GM23338 (cell line): ENCODE results near the gene TWIST2. TPM values are rescaled to one million over a fixed set of nuclear protein-coding genes. Genes with fewer than 3 reads are reported as not detected.

Experiments used
- ATAC-seq: fragments of 200-7000 bp; cut with Tn5 transposase; 3 replicates; pipeline ENCODE4 v1.9.1; 2020
- DNase-seq: peaks from one replicate; pipeline ENCODE4 v3.0.0-alpha.2; 2015; ENCODE audit warnings: low spot score
- H2AFZ ChIP-seq: fragments of 200-600 bp; sonication (generic); 2 replicates; pipeline ENCODE4 v1.8.0; 2016; ENCODE audit warnings: antibody characterized with exemption, mild to moderate bottlenecking, moderate library complexity
- H3F3A ChIP-seq: fragments of 200-600 bp; sonication (generic); replicated peaks from 2 replicates; pipeline ENCODE4 v1.8.0; 2017; ENCODE audit warnings: antibody characterized with exemption, mixed run types, low read depth
- H3K27ac ChIP-seq: fragments of 200-600 bp; sonication (generic); 2 replicates; pipeline ENCODE4 v1.6.1; 2016; ENCODE audit warnings: low read depth
- H3K27me3 ChIP-seq: fragments of 200-600 bp; sonication (generic); 2 replicates; pipeline ENCODE4 v1.8.0; 2016; ENCODE audit warnings: mild to moderate bottlenecking, mixed run types, moderate library complexity; ENCODE audit not compliant: insufficient read depth
- H3K36me3 ChIP-seq: fragments of 200-600 bp; sonication (generic); 2 replicates; pipeline ENCODE4 v1.8.0; 2016; ENCODE audit warnings: mild to moderate bottlenecking; ENCODE audit not compliant: insufficient read depth
- H3K4me1 ChIP-seq: fragments of 200-600 bp; sonication (generic); 2 replicates; pipeline ENCODE4 v1.8.0; 2016; ENCODE audit warnings: mild to moderate bottlenecking, moderate library complexity; ENCODE audit not compliant: insufficient read depth
- H3K4me2 ChIP-seq: fragments of 200-600 bp; sonication (generic); 2 replicates; pipeline ENCODE4 v1.7.1; 2017; ENCODE audit warnings: mixed run types
- H3K4me3 ChIP-seq: fragments of 200-600 bp; sonication (generic); 2 replicates; pipeline ENCODE4 v1.6.1; 2016; ENCODE audit warnings: mixed run types
- H3K79me2 ChIP-seq: fragments of 200-600 bp; sonication (generic); replicated peaks from 2 replicates; pipeline ENCODE4 v1.8.0; 2017; ENCODE audit warnings: mild to moderate bottlenecking; ENCODE audit not compliant: insufficient read depth
- H3K9me2 ChIP-seq: fragments of 200-600 bp; sonication (generic); 2 replicates; pipeline ENCODE4 v1.8.0; 2017; ENCODE audit not compliant: insufficient read depth
- H4K20me1 ChIP-seq: fragments of 200-600 bp; sonication (generic); replicated peaks from 2 replicates; pipeline ENCODE4 v1.8.0; 2017; ENCODE audit warnings: mild to moderate bottlenecking; ENCODE audit not compliant: insufficient read depth
- H3K27ac Mint-ChIP-seq: 2 replicates; pipeline ENCODE4 v1.8.0; 2020; ENCODE audit warnings: inconsistent platforms, mild to moderate bottlenecking, moderate library complexity, mixed read lengths
- H3K27me3 Mint-ChIP-seq: 3 replicates; pipeline ENCODE4 v1.8.0; 2022; ENCODE audit warnings: low read depth, mild to moderate bottlenecking, moderate library complexity, mixed read lengths, inconsistent platforms; ENCODE audit not compliant: insufficient read depth, poor library complexity
- H3K36me3 Mint-ChIP-seq: 3 replicates; pipeline ENCODE4 v1.8.0; 2021; ENCODE audit warnings: low read depth, mild to moderate bottlenecking, inconsistent platforms, moderate library complexity, mixed read lengths
- H3K4me1 Mint-ChIP-seq: 3 replicates; pipeline ENCODE4 v1.8.0; 2020; ENCODE audit warnings: mild to moderate bottlenecking, inconsistent platforms, mixed read lengths
- H3K4me3 Mint-ChIP-seq: 3 replicates; pipeline ENCODE4 v1.8.0; 2021; ENCODE audit warnings: moderate library complexity, mild to moderate bottlenecking, inconsistent platforms, mixed read lengths
- H3K9me3 Mint-ChIP-seq: 3 replicates; pipeline ENCODE4 v1.8.0; 2020; ENCODE audit warnings: moderate library complexity, mild to moderate bottlenecking, inconsistent platforms, mixed read lengths
- CREB1 ChIP-seq: fragments of 250-450 bp; sonication (Bioruptor Pico); IDR thresholded peaks from 2 replicates; pipeline ENCODE4 v1.5.0; 2020; ENCODE audit warnings: low read depth, mild to moderate bottlenecking, moderate library complexity
- EZH2 ChIP-seq: fragments of 200-600 bp; sonication (generic); IDR thresholded peaks from one replicate; pipeline ENCODE4 v1.8.0; 2017; ENCODE audit warnings: antibody characterized with exemption, mild to moderate bottlenecking, low read depth; ENCODE audit not compliant: unreplicated experiment
- EZH2phosphoT487 ChIP-seq: fragments of 200-600 bp; sonication (generic); IDR thresholded peaks from one replicate; pipeline ENCODE4 v1.8.1; 2018; ENCODE audit warnings: antibody characterized with exemption; ENCODE audit not compliant: unreplicated experiment
- JUNB ChIP-seq: IDR thresholded peaks from one replicate; pipeline ENCODE4 v1.6.1; 2016; ENCODE audit warnings: antibody characterized with exemption; ENCODE audit not compliant: unreplicated experiment
- NANOG ChIP-seq: IDR thresholded peaks from 2 replicates; pipeline ENCODE4 v1.6.1; 2016; ENCODE audit warnings: antibody characterized with exemption, borderline replicate concordance
- POLR2AphosphoS5 ChIP-seq: IDR thresholded peaks from 2 replicates; pipeline ENCODE4 v1.6.1; 2016; ENCODE audit warnings: antibody characterized with exemption, low read depth
- STAT1 ChIP-seq: IDR thresholded peaks from one replicate; pipeline ENCODE4 v1.6.1; 2016; ENCODE audit warnings: antibody characterized with exemption; ENCODE audit not compliant: unreplicated experiment
- ZNF114 ChIP-seq: fragments of 250-450 bp; sonication (Bioruptor Pico); IDR thresholded peaks from 2 replicates; pipeline ENCODE4 v1.5.0; 2020; ENCODE audit warnings: mild to moderate bottlenecking, moderate library complexity
- ZNF331 ChIP-seq: fragments of 250-450 bp; sonication (Bioruptor Pico); IDR thresholded peaks from 2 replicates; pipeline ENCODE4 v1.5.0; 2020; ENCODE audit warnings: low read depth, mild to moderate bottlenecking, moderate library complexity
- polyA plus RNA-seq: library from polyadenylated mRNA; unstranded; fragments of >200 nt; fragmentation: Nextera tagmentation; extraction: Ambion mirVana; gene quantifications from 2 replicates; pipeline ENCODE4 v1.2.1, GENCODE V29; 2016
- total RNA-seq: library from RNA; depleted of rRNA; stranded (reverse); fragments of >200 nt; shearing (Covaris generic); gene quantifications from 2 replicates; pipeline ENCODE4 v1.2.3, GENCODE V29; 2014
- TF ChIP-seq, protein P1 (sequence below): IDR thresholded peaks from one replicate; pipeline ENCODE4 v1.6.1; 2018; ENCODE audit warnings: antibody characterized with exemption; ENCODE audit not compliant: unreplicated experiment
- TF ChIP-seq, protein P2 (sequence below), 2 experiments: fragments of 200-600 bp in 1 of 2; sonication (generic) in 1 of 2; conservative IDR thresholded peaks; 2 replicates each; pipeline versions ENCODE4 v1.5.1 to v1.6.1; 2016 to 2017; ENCODE audit warnings: antibody characterized with exemption in 2 of 2, low read depth in 2 of 2, mild to moderate bottlenecking in 2 of 2, moderate library complexity in 1 of 2
- TF ChIP-seq, protein P3 (sequence below): fragments of 250-450 bp; sonication (Bioruptor Pico); IDR thresholded peaks from 2 replicates; pipeline ENCODE4 v1.5.0; 2020; ENCODE audit warnings: mild to moderate bottlenecking, moderate library complexity
- TF ChIP-seq, protein P4 (sequence below): IDR thresholded peaks from 2 replicates; pipeline ENCODE4 v1.6.1; 2016; ENCODE audit warnings: antibody characterized with exemption

Gene TWIST2
- total and polyA plus RNA-seq, 2 experiments from 2014 or later = 7.0 to 12.5 TPM

DNA sequence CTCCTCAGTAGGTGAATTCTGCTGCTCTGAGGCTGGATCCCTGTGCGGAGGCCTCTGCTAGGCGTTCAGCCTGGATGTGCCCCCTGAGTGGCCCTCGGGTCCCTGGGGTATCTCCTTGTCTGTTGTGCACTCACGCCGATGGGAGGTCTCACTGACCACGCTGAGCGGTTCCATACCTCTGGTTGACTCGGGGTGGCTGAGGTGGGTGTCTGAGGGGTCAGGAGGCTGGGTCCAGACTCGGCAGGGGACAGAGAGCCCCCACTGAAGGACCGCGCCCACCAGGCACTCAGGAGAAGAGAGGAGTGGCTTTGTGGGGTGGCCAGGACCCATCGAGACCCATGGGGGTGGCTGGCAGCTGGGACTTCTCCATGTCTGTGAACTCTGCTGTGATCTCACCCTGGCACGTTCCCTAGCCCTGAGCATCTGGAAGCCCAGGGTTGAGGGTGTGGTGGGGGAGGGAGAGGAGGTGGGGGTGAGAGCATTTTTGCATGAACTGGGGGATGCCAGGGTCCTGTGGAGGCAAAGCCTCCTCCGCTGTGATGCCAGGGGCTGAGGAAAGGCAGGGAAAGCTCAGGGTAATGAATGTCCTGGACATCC lies 53.7 kb downstream of the TWIST2 start:
- H3K79me2 ChIP-seq = no peaks in the 10 kb centered on the region
- H3K9me2 ChIP-seq = no peaks in the 10 kb centered on the region
- DNase-seq (no peak), ATAC-seq (no peak)
- no peaks in the 10 kb centered on the region; the same call in 2 of the 3 replicates for H3K4me1 Mint-ChIP-seq
- no peaks in the 10 kb centered on the region; the same call in 2 of the 3 replicates for H3K36me3 Mint-ChIP-seq
- H3K27ac ChIP-seq = no peak overlapping the region
- H3K36me3 ChIP-seq = no peaks in the 10 kb centered on the region
- H2AFZ ChIP-seq = no peak overlapping the region
- no peaks in the 10 kb centered on the region for H3K9me3 Mint-ChIP-seq
- no peak overlapping the region for H3K4me2 ChIP-seq
- no peak overlapping the region for H3K4me3 ChIP-seq
- H3K27me3 ChIP-seq = no peaks in the 10 kb centered on the region
- no peak overlapping the region for H3K27ac Mint-ChIP-seq
- H3K27me3 Mint-ChIP-seq = peaks cover 3% of the 10 kb centered on the region
- H3K4me1 ChIP-seq = no peaks in the 10 kb centered on the region
- TF ChIP-seq CREB1 (CRISPR knock-in tag) (no peak), JUNB (no peak), EZH2 (no peak), NANOG (no peak), EZH2phosphoT487 (no peak), STAT1 (no peak), POLR2AphosphoS5 (no peak), ZNF114 (no peak), ZNF331 (no peak)
- TF ChIP-seq, protein P1, sequence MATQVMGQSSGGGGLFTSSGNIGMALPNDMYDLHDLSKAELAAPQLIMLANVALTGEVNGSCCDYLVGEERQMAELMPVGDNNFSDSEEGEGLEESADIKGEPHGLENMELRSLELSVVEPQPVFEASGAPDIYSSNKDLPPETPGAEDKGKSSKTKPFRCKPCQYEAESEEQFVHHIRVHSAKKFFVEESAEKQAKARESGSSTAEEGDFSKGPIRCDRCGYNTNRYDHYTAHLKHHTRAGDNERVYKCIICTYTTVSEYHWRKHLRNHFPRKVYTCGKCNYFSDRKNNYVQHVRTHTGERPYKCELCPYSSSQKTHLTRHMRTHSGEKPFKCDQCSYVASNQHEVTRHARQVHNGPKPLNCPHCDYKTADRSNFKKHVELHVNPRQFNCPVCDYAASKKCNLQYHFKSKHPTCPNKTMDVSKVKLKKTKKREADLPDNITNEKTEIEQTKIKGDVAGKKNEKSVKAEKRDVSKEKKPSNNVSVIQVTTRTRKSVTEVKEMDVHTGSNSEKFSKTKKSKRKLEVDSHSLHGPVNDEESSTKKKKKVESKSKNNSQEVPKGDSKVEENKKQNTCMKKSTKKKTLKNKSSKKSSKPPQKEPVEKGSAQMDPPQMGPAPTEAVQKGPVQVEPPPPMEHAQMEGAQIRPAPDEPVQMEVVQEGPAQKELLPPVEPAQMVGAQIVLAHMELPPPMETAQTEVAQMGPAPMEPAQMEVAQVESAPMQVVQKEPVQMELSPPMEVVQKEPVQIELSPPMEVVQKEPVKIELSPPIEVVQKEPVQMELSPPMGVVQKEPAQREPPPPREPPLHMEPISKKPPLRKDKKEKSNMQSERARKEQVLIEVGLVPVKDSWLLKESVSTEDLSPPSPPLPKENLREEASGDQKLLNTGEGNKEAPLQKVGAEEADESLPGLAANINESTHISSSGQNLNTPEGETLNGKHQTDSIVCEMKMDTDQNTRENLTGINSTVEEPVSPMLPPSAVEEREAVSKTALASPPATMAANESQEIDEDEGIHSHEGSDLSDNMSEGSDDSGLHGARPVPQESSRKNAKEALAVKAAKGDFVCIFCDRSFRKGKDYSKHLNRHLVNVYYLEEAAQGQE = no peak
- TF ChIP-seq, protein P2, sequence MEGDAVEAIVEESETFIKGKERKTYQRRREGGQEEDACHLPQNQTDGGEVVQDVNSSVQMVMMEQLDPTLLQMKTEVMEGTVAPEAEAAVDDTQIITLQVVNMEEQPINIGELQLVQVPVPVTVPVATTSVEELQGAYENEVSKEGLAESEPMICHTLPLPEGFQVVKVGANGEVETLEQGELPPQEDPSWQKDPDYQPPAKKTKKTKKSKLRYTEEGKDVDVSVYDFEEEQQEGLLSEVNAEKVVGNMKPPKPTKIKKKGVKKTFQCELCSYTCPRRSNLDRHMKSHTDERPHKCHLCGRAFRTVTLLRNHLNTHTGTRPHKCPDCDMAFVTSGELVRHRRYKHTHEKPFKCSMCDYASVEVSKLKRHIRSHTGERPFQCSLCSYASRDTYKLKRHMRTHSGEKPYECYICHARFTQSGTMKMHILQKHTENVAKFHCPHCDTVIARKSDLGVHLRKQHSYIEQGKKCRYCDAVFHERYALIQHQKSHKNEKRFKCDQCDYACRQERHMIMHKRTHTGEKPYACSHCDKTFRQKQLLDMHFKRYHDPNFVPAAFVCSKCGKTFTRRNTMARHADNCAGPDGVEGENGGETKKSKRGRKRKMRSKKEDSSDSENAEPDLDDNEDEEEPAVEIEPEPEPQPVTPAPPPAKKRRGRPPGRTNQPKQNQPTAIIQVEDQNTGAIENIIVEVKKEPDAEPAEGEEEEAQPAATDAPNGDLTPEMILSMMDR (conservative IDR thresholded peaks at IDR 0.05; ENCODE audit: low read depth in 2 of 2) = no peak
- TF ChIP-seq, protein P3, sequence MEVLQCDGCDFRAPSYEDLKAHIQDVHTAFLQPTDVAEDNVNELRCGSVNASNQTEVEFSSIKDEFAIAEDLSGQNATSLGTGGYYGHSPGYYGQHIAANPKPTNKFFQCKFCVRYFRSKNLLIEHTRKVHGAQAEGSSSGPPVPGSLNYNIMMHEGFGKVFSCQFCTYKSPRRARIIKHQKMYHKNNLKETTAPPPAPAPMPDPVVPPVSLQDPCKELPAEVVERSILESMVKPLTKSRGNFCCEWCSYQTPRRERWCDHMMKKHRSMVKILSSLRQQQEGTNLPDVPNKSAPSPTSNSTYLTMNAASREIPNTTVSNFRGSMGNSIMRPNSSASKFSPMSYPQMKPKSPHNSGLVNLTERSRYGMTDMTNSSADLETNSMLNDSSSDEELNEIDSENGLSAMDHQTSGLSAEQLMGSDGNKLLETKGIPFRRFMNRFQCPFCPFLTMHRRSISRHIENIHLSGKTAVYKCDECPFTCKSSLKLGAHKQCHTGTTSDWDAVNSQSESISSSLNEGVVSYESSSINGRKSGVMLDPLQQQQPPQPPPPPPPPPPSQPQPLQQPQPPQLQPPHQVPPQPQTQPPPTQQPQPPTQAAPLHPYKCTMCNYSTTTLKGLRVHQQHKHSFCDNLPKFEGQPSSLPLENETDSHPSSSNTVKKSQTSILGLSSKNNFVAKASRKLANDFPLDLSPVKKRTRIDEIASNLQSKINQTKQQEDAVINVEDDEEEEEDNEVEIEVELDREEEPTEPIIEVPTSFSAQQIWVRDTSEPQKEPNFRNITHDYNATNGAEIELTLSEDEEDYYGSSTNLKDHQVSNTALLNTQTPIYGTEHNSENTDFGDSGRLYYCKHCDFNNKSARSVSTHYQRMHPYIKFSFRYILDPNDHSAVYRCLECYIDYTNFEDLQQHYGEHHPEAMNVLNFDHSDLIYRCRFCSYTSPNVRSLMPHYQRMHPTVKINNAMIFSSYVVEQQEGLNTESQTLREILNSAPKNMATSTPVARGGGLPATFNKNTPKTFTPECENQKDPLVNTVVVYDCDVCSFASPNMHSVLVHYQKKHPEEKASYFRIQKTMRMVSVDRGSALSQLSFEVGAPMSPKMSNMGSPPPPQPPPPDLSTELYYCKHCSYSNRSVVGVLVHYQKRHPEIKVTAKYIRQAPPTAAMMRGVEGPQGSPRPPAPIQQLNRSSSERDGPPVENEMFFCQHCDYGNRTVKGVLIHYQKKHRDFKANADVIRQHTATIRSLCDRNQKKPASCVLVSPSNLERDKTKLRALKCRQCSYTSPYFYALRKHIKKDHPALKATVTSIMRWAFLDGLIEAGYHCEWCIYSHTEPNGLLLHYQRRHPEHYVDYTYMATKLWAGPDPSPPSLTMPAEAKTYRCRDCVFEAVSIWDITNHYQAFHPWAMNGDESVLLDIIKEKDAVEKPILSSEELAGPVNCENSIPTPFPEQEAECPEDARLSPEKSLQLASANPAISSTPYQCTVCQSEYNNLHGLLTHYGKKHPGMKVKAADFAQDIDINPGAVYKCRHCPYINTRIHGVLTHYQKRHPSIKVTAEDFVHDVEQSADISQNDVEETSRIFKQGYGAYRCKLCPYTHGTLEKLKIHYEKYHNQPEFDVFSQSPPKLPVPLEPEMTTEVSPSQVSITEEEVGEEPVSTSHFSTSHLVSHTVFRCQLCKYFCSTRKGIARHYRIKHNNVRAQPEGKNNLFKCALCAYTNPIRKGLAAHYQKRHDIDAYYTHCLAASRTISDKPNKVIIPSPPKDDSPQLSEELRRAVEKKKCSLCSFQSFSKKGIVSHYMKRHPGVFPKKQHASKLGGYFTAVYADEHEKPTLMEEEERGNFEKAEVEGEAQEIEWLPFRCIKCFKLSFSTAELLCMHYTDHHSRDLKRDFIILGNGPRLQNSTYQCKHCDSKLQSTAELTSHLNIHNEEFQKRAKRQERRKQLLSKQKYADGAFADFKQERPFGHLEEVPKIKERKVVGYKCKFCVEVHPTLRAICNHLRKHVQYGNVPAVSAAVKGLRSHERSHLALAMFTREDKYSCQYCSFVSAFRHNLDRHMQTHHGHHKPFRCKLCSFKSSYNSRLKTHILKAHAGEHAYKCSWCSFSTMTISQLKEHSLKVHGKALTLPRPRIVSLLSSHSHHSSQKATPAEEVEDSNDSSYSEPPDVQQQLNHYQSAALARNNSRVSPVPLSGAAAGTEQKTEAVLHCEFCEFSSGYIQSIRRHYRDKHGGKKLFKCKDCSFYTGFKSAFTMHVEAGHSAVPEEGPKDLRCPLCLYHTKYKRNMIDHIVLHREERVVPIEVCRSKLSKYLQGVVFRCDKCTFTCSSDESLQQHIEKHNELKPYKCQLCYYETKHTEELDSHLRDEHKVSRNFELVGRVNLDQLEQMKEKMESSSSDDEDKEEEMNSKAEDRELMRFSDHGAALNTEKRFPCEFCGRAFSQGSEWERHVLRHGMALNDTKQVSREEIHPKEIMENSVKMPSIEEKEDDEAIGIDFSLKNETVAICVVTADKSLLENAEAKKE = no peak
- TF ChIP-seq, protein P4, sequence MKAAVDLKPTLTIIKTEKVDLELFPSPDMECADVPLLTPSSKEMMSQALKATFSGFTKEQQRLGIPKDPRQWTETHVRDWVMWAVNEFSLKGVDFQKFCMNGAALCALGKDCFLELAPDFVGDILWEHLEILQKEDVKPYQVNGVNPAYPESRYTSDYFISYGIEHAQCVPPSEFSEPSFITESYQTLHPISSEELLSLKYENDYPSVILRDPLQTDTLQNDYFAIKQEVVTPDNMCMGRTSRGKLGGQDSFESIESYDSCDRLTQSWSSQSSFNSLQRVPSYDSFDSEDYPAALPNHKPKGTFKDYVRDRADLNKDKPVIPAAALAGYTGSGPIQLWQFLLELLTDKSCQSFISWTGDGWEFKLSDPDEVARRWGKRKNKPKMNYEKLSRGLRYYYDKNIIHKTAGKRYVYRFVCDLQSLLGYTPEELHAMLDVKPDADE = no peak
- no peaks in the 10 kb centered on the region for H3F3A ChIP-seq
- H4K20me1 ChIP-seq = no peaks in the 10 kb centered on the region
- H3K4me3 Mint-ChIP-seq = no peak overlapping the region
